ENCODE data around the gene DEPP1.

DEPP1 gene

DNA sequence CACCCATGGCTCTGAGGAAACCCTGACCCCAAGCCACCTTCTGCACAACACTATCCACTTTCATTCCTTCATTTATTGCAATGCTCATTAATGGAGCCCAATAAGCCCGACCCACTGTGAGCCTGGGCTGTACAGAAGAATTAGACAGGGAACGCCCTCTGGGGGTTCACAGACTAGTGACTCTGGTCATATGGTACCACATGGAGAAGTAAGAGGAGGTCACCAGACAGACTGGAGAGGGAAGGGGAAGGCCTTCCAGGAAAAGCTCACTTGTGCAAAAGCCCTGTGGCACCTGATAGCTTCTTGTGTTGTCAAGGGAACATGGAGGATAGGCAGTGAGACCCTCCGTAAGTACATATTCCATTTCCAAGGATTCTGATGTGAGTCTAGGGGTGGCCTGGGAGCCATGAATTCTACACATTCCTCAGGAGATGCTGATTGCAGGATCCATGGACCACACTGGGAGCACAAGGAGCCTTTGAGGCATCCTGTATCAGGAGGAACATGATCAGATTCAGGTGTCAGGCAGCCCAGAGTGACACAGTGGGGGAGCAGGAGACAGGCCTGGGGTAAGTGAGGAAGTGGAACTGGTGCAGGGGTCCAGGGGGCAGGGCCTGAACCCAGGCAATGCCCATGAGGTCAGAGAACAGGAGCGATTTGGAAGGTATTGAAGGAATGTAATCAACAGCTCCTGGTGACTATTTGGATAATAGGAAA, 47.5 kb downstream of the DEPP1 start:
- DNase-seq: no peak

DNA sequence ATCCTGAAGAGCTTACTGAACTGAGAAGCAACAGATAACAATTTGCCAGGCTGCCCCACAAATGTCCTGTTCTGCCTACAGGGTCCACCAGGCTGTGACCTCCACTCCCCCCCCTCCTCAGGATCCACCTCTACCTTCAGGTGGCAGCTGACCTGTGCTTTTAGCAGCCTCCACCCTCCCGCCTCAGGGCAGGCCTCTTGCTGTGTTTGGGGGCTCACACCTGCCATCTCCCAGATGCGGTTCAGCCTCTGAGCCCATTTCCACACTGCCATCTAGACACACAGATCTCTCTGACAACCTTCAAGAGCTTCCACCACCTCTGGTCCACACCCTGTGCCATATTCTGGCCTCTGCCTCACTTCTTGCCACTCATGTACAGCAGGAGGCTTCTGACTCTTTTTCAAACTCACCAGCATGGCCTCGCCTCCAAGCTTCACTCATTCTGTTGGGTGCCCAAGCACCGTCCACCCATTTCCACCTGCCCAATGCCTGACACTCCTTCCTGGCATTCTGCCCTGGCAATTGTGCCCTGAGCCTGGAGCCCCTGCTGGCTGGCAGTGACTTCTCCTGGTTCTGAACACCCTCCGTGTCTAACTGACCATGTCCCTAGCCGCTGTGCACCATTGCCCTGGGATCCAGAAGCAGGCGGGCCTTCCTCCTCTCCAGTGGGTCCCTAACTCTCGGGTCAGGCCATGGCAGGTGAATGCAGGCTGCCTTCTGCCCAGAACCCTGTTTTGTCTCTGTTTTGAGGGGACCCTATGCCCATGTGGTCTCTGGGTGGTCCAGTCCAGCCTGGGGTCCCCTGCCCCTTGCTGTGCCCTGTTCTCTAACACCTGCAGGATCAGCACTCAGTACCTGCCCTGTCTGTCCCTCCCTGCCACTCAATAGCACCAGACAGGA, 49.0 kb downstream of the DEPP1 start:
- DNase-seq: no peak

DNA sequence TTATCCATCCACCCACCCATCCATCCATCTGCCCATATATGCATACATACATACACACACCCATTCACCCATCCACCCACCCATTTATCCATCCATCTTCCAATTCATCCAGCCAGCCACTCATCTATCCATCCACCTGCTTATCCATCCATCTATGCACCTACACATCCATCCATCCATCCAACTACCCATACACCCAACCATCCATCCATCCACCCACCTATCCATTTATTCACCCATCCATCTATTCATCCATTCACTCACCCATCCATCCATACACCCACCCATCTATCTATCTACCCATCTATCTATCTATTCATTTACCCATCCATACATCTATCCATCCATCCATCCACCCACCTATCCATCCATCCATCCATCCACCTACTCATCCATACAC, 50.1 kb downstream of the DEPP1 start:
- no peak for DNase-seq

DNA sequence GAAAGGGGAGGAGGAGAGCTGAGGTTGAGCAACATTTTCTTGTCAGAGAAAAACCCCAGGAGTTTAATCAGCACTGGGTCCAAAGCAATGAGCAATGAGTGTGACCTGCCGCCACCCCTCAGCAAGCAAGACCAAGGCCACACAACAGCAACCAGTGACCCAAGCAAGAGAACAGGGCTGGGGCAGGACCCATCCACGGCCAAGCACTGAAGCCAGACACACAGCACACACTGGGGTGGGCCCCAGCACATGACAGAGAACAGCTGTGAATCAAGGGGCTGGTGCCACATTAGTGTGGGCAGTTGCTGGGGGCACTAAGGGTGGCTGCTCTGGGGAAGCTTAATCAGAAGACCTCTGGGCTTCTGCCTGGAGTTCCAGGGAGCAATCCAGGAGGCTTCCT, 51.3 kb downstream of the DEPP1 start:
- no peak for DNase-seq

DNA sequence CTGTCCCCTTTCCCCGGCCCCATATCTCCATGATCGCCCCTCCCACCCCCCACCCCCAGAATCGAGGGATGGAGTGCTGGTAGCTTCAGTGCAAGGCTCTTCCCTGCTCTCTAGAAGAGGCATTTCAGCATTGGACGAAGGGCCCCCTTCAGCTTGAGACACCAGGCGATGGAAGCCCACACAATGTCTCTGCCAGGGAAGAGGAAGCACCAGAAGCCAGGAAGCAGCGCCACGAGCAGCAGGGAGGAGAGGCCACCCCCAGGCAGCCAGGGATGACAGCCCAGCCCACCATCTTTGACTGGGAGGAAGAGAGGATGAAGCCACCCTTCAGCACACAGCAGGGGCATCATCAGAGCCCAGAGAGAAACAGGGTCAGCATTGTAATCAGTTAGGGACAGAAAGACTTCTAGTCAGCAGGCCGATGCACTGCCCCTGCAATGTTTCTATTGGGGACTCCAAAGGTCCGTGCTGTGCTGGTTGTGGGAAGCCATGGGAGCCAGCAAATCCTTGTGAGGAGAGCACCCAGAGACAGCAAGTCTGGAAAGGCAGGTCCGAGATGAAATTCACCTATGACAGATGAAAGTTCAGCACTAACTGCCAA, 51.8 kb downstream of the DEPP1 start:
- no peak for DNase-seq
